Measurements from ENCODE around the gene NPIPA1.
"Not testable (repeated sequence)": the region's sequence is repeated elsewhere in the genome, so short reads cannot be mapped to it uniquely, and the experiment has no call there.

- TF ChIP-seq CTCF (IDR thresholded peaks at IDR 0.05; ENCODE audit: insufficient read depth, low read length); POLR2AphosphoS5 (IDR thresholded peaks at IDR 0.05; ENCODE audit: low read depth); REST (IDR thresholded peaks at IDR 0.05; ENCODE audit: insufficient replicate concordance, low read depth); GABPA (IDR thresholded peaks at IDR 0.05; ENCODE audit: low read depth); SPI1 (IDR thresholded peaks at IDR 0.05; ENCODE audit: borderline replicate concordance, low read depth): not testable (repeated sequence)
These were observed 12.3 kb upstream of the NPIPA1 start for GRCh38 chr16:14924982-14925381.
